Heart left ventricle (tissue), 13 donors: ENCODE measurements around the gene USP34.

ENCODE experiments used
- CTCF ChIP-seq, 12 donors: fragments of 200-600 bp; sonication (generic) in 4 of 12; IDR thresholded peaks; one replicate each; pipeline versions ENCODE4 v1.5.0 to v1.8.0; 2018 to 2022; ENCODE audit warnings: antibody characterized with exemption in 12 of 12, mild to moderate bottlenecking in 5 of 12
- POLR2A ChIP-seq, 2 donors: fragments of 450-650 bp; IDR thresholded peaks; one replicate each; pipeline ENCODE4 v1.6.1; 2017; ENCODE audit warnings: antibody characterized with exemption in 2 of 2, mild to moderate bottlenecking in 2 of 2, moderate library complexity in 2 of 2
- donor health status: ischemic (EF 13 %, LVEDD 7.1; RV severe dilation, severe dysfunction).
- donor health status: DM: no; HTN: yes; CAD: no.
- donor health status: DM: no; HTN: no; CAD: no.
- donor health status: ischemic (EF 25% LVEDD 6.9; RV normal size, moderate dysfunction).
- donor health status: ischemic (EF 25% LVEDD 5.7; RV mildly dilated, moderate dysfunction).
- donor health status: ischemic (EF 35%, LVEDD 5.7; RV mildly dilated, moderate dysfunction).
- donor health status: nonischemic (EF 11% LVEDD 7.7; RV severe dilation, severe dysfunction).
- donor health status: DM: yes; HTN: yes; CAD: no.
- donor health status: PGD.
- donor health status: ischemic (EF 29% LVEDD 5.4; RV normal size, mild dysfunction).
- donor health status: nonischemic (EF 23%, LVEDD 6.1; RV moderate dilation, normal function).

GRCh38 chr2:61410185-61410584 lies 60.7 kb downstream of the USP34 start:
- no peak for TF ChIP-seq CTCF (IDR thresholded peaks at IDR 0.05)
- no peak for TF ChIP-seq POLR2A (IDR thresholded peaks at IDR 0.05)
